ENCODE measurements around the gene PRRG3.
"Not testable (repeated sequence)": the region's sequence is repeated elsewhere in the genome, so short reads cannot be mapped to it uniquely, and the experiment has no call there.

The PRRG3 gene

GRCh38 chrX:151695583-151696340 is 504 bp downstream of the PRRG3 start:
- H3K9ac ChIP-seq (ENCODE audit: low read depth in 1 of 2, low read length in 2 of 2): no peak overlapping the region
- H3K36me3 ChIP-seq (ENCODE audit: control insufficient read depth in 2 of 2, insufficient read depth in 2 of 2, low read length in 2 of 2): no peaks in the 10 kb centered on the region
- H3K4me3 ChIP-seq (ENCODE audit: low read length in 2 of 2): no peak overlapping the region
- H3K4me1 ChIP-seq (ENCODE audit: control insufficient read depth in 2 of 2, insufficient read depth in 2 of 2, low read length in 2 of 2): no peaks in the 10 kb centered on the region
- H3K27me3 ChIP-seq (ENCODE audit: control insufficient read depth in 2 of 2, insufficient read depth in 2 of 2, low read length in 2 of 2): peaks cover 0 to 6% of the 10 kb centered on the region in 2 donors
- no peaks in the 10 kb centered on the region for H3K9me3 ChIP-seq (ENCODE audit: control insufficient read depth in 2 of 2, low read length in 2 of 2)
- H3K27ac ChIP-seq (ENCODE audit: low read depth in 2 of 2, low read length in 2 of 2): no peak overlapping the region

DNA sequence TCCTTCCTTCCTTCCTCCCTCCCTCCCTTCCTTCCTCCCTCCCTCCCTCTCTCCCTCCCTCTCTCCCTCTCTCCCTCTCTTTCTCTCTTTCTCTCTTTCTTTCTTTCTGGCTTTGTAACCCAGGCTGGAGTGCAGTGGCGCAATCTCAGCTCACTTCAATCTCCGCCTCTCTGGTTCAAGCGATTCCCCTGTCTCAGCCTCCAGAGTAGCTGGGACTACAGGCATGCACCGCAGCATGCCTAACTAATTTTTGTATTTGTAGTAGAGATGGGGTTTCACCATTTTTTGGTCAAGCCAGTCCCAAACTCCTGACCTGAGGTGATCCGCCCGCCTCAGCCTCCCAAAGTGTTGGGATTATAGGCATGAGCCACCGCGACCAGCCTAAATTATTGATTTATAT is 1.8 kb downstream of the PRRG3 start:
- H3K27me3 ChIP-seq (ENCODE audit: control insufficient read depth in 2 of 2, insufficient read depth in 2 of 2, low read length in 2 of 2); H3K27ac ChIP-seq (ENCODE audit: low read depth in 2 of 2, low read length in 2 of 2); H3K4me3 ChIP-seq (ENCODE audit: low read length in 2 of 2); H3K9ac ChIP-seq (ENCODE audit: low read depth in 1 of 2, low read length in 2 of 2); H3K36me3 ChIP-seq (ENCODE audit: control insufficient read depth in 2 of 2, insufficient read depth in 2 of 2, low read length in 2 of 2); H3K4me1 ChIP-seq (ENCODE audit: control insufficient read depth in 2 of 2, insufficient read depth in 2 of 2, low read length in 2 of 2); H3K9me3 ChIP-seq (ENCODE audit: control insufficient read depth in 2 of 2, low read length in 2 of 2): not testable (repeated sequence)

- no peaks in the 10 kb centered on the region for H3K9me3 ChIP-seq (ENCODE audit: control insufficient read depth in 2 of 2, low read length in 2 of 2)
- H3K9ac ChIP-seq (ENCODE audit: low read depth in 1 of 2, low read length in 2 of 2): no peak overlapping the region
- no peak overlapping the region for H3K27ac ChIP-seq (ENCODE audit: low read depth in 2 of 2, low read length in 2 of 2)
- peaks cover 0 to 6% of the 10 kb centered on the region in 2 donors for H3K27me3 ChIP-seq (ENCODE audit: control insufficient read depth in 2 of 2, insufficient read depth in 2 of 2, low read length in 2 of 2)
- no peak overlapping the region for H3K4me3 ChIP-seq (ENCODE audit: low read length in 2 of 2)
- no peaks in the 10 kb centered on the region for H3K36me3 ChIP-seq (ENCODE audit: control insufficient read depth in 2 of 2, insufficient read depth in 2 of 2, low read length in 2 of 2)
- H3K4me1 ChIP-seq (ENCODE audit: control insufficient read depth in 2 of 2, insufficient read depth in 2 of 2, low read length in 2 of 2): no peaks in the 10 kb centered on the region
Observed at GRCh38 chrX:151697522-151697921, 2.3 kb downstream of the PRRG3 start.

DNA sequence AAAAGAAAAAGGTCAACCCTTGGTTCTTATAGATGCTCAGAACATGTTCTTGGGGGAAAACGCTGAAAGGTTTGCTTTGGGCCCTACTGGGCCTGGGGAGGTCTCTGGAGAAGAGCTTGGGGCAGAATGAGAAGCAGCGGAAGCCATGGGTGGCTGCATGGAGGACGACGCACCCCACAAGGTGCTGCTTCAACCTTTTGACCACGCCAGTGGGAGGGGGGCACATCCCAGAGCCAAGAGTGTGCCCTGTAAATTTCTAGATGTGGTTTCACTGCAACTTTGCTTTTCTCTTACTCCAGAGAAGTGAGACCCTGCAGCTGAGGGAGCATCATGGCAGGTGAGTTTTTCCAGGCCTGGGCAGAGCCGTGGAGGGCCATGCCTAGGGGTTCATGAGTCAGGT is 3.2 kb downstream of the PRRG3 start:
- Histone ChIP-seq H3K36me3 (ENCODE audit: control insufficient read depth in 2 of 2, insufficient read depth in 2 of 2, low read length in 2 of 2) (no peaks in the 10 kb centered on the region), H3K9ac (ENCODE audit: low read depth in 1 of 2, low read length in 2 of 2) (no peak overlapping the region), H3K9me3 (ENCODE audit: control insufficient read depth in 2 of 2, low read length in 2 of 2) (no peaks in the 10 kb centered on the region), H3K4me1 (ENCODE audit: control insufficient read depth in 2 of 2, insufficient read depth in 2 of 2, low read length in 2 of 2) (no peaks in the 10 kb centered on the region), H3K27me3 (ENCODE audit: control insufficient read depth in 2 of 2, insufficient read depth in 2 of 2, low read length in 2 of 2) (peaks cover 0 to 4% of the 10 kb centered on the region in 2 donors), H3K4me3 (ENCODE audit: low read length in 2 of 2) (no peak overlapping the region), H3K27ac (ENCODE audit: low read depth in 2 of 2, low read length in 2 of 2) (no peak overlapping the region)

DNA sequence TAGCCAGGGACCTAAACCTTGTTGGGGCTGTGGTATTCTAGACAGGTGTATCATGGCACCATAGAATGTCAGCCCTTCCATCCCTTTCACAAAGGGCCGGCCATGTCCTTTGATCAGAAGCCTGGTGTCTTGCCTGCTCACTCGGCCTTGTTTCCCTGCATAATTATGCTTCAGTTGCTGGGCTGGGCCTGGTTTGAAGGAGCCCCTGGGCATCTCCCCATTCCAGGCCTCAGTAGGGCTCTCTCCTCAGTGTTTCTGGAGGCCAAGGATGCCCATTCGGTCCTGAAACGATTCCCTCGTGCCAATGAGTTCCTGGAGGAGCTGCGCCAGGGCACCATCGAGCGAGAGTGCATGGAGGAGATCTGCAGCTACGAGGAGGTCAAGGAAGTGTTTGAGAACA is 4.5 kb downstream of the PRRG3 start:
- no peak overlapping the region for H3K9ac ChIP-seq (ENCODE audit: low read depth in 1 of 2, low read length in 2 of 2)
- H3K27ac ChIP-seq (ENCODE audit: low read depth in 2 of 2, low read length in 2 of 2): no peak overlapping the region
- no peaks in the 10 kb centered on the region for H3K4me1 ChIP-seq (ENCODE audit: control insufficient read depth in 2 of 2, insufficient read depth in 2 of 2, low read length in 2 of 2)
- peaks cover 0 to 4% of the 10 kb centered on the region in 2 donors for H3K27me3 ChIP-seq (ENCODE audit: control insufficient read depth in 2 of 2, insufficient read depth in 2 of 2, low read length in 2 of 2)
- no peaks in the 10 kb centered on the region for H3K36me3 ChIP-seq (ENCODE audit: control insufficient read depth in 2 of 2, insufficient read depth in 2 of 2, low read length in 2 of 2)
- no peak overlapping the region for H3K4me3 ChIP-seq (ENCODE audit: low read length in 2 of 2)
- H3K9me3 ChIP-seq (ENCODE audit: control insufficient read depth in 2 of 2, low read length in 2 of 2): no peaks in the 10 kb centered on the region

GRCh38 chrX:151700581-151700980 is 5.3 kb downstream of the PRRG3 start:
- no peak overlapping the region for H3K9ac ChIP-seq (ENCODE audit: low read depth in 1 of 2, low read length in 2 of 2)
- no peaks in the 10 kb centered on the region for H3K4me1 ChIP-seq (ENCODE audit: control insufficient read depth in 2 of 2, insufficient read depth in 2 of 2, low read length in 2 of 2)
- H3K27me3 ChIP-seq (ENCODE audit: control insufficient read depth in 2 of 2, insufficient read depth in 2 of 2, low read length in 2 of 2): peaks cover 0 to 4% of the 10 kb centered on the region in 2 donors
- H3K4me3 ChIP-seq (ENCODE audit: low read length in 2 of 2): no peak overlapping the region
- H3K36me3 ChIP-seq (ENCODE audit: control insufficient read depth in 2 of 2, insufficient read depth in 2 of 2, low read length in 2 of 2): no peaks in the 10 kb centered on the region
- H3K9me3 ChIP-seq (ENCODE audit: control insufficient read depth in 2 of 2, low read length in 2 of 2): no peaks in the 10 kb centered on the region
- H3K27ac ChIP-seq (ENCODE audit: low read depth in 2 of 2, low read length in 2 of 2): no peak overlapping the region

GRCh38 chrX:151701071-151701470 is 5.8 kb downstream of the PRRG3 start:
- Histone ChIP-seq H3K4me3 (ENCODE audit: low read length in 2 of 2) (no peak overlapping the region), H3K27ac (ENCODE audit: low read depth in 2 of 2, low read length in 2 of 2) (no peak overlapping the region), H3K9me3 (ENCODE audit: control insufficient read depth in 2 of 2, low read length in 2 of 2) (no peaks in the 10 kb centered on the region), H3K27me3 (ENCODE audit: control insufficient read depth in 2 of 2, insufficient read depth in 2 of 2, low read length in 2 of 2) (peaks cover 0 to 4% of the 10 kb centered on the region in 2 donors), H3K4me1 (ENCODE audit: control insufficient read depth in 2 of 2, insufficient read depth in 2 of 2, low read length in 2 of 2) (no peaks in the 10 kb centered on the region), H3K9ac (ENCODE audit: low read depth in 1 of 2, low read length in 2 of 2) (no peak overlapping the region), H3K36me3 (ENCODE audit: control insufficient read depth in 2 of 2, insufficient read depth in 2 of 2, low read length in 2 of 2) (no peaks in the 10 kb centered on the region)

DNA sequence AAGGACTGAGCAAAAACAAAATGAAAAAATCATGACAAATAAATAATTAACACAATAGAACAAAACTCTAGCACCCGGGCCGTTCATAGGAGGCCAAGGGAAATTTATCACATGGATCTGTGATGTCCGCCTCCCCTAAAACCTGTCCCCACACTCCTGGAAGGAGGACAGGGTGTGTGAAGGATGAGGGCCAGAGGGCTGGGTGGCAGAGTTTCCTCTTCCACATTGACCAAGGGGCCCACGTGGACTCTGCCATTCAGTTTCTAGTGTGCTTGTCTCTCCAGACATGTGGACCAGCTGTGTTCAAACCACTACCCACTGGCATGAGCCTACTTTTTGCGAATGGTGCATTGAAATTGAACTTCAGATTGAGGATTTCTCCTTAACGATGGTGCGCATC is 6.3 kb downstream of the PRRG3 start:
- H3K27ac ChIP-seq (ENCODE audit: low read depth in 2 of 2, low read length in 2 of 2): no peak overlapping the region
- H3K9me3 ChIP-seq (ENCODE audit: control insufficient read depth in 2 of 2, low read length in 2 of 2): no peaks in the 10 kb centered on the region
- H3K27me3 ChIP-seq (ENCODE audit: control insufficient read depth in 2 of 2, insufficient read depth in 2 of 2, low read length in 2 of 2): peaks cover under 1 to 2% of the 10 kb centered on the region in 2 donors
- H3K4me3 ChIP-seq (ENCODE audit: low read length in 2 of 2): no peak overlapping the region
- no peaks in the 10 kb centered on the region for H3K4me1 ChIP-seq (ENCODE audit: control insufficient read depth in 2 of 2, insufficient read depth in 2 of 2, low read length in 2 of 2)
- H3K36me3 ChIP-seq (ENCODE audit: control insufficient read depth in 2 of 2, insufficient read depth in 2 of 2, low read length in 2 of 2): no peaks in the 10 kb centered on the region
- H3K9ac ChIP-seq (ENCODE audit: low read depth in 1 of 2, low read length in 2 of 2): no peak overlapping the region

- Histone ChIP-seq H3K4me3 (ENCODE audit: low read length in 2 of 2) (no peak overlapping the region), H3K36me3 (ENCODE audit: control insufficient read depth in 2 of 2, insufficient read depth in 2 of 2, low read length in 2 of 2) (no peaks in the 10 kb centered on the region), H3K9me3 (ENCODE audit: control insufficient read depth in 2 of 2, low read length in 2 of 2) (no peaks in the 10 kb centered on the region), H3K27ac (ENCODE audit: low read depth in 2 of 2, low read length in 2 of 2) (no peak overlapping the region), H3K9ac (ENCODE audit: low read depth in 1 of 2, low read length in 2 of 2) (no peak overlapping the region), H3K4me1 (ENCODE audit: control insufficient read depth in 2 of 2, insufficient read depth in 2 of 2, low read length in 2 of 2) (no peaks in the 10 kb centered on the region), H3K27me3 (ENCODE audit: control insufficient read depth in 2 of 2, insufficient read depth in 2 of 2, low read length in 2 of 2) (peaks cover 2 to 3% of the 10 kb centered on the region in 2 donors)
Observed at GRCh38 chrX:151702026-151702714, 6.9 kb downstream of the PRRG3 start.

- Histone ChIP-seq H3K27ac (ENCODE audit: low read depth in 2 of 2, low read length in 2 of 2) (no peak overlapping the region), H3K9me3 (ENCODE audit: control insufficient read depth in 2 of 2, low read length in 2 of 2) (no peaks in the 10 kb centered on the region), H3K27me3 (ENCODE audit: control insufficient read depth in 2 of 2, insufficient read depth in 2 of 2, low read length in 2 of 2) (peaks cover 2 to 3% of the 10 kb centered on the region in 2 donors), H3K4me1 (ENCODE audit: control insufficient read depth in 2 of 2, insufficient read depth in 2 of 2, low read length in 2 of 2) (no peaks in the 10 kb centered on the region), H3K4me3 (ENCODE audit: low read length in 2 of 2) (no peak overlapping the region), H3K36me3 (ENCODE audit: control insufficient read depth in 2 of 2, insufficient read depth in 2 of 2, low read length in 2 of 2) (no peaks in the 10 kb centered on the region), H3K9ac (ENCODE audit: low read depth in 1 of 2, low read length in 2 of 2) (no peak overlapping the region)
Observed at GRCh38 chrX:151702741-151703340, 7.6 kb downstream of the PRRG3 start.
